GM19238 (cell line): ENCODE data around the gene ETFB.

Experiments used
- DNase-seq: peaks from one replicate; pipeline ENCODE4 v3.0.0; 2011; ENCODE audit warnings: low spot score; ENCODE audit not compliant: insufficient read length

Gene ETFB

DNA sequence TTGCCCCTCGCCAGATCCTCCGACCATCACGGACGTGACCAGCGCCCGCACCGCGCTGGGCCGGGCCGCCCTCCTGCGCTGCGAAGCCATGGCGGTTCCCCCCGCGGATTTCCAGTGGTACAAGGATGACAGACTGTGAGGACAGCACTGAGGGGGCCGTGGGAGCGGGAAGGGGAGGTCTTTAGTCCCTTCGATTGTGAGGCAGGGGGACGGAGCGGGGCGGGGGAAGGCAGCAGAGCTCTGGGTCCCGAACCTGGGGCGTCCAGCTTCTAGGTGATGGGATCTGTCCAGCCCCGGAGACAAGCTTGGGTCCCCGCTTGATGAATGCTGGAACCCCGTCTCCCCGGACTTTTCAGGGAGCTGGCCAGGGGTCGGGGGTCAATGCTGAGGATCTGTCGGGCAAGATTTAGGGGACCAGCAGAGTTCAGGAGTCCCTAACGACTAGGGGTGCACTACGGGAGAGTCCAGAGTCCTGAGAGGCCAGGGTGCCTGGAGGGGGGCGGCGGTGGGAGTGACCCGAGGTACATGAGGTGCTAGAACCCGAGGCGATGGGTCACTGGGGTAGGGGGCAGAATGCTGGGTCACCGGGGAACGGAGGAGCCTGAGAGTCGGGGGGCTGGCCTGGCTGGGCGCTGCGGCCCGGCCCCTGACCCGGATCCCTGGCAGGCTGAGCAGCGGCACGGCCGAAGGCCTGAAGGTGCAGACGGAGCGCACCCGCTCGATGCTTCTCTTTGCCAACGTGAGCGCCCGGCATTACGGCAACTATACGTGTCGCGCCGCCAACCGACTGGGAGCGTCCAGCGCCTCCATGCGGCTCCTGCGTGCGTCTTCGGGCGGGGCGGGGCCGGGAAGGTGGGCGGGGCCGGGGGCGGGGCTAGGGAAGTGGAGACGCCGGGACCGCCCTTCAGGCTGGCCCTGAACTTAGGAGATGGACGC lies 38.9 kb downstream of the ETFB start:
- peak; percentile 58 for DNase-seq

DNA sequence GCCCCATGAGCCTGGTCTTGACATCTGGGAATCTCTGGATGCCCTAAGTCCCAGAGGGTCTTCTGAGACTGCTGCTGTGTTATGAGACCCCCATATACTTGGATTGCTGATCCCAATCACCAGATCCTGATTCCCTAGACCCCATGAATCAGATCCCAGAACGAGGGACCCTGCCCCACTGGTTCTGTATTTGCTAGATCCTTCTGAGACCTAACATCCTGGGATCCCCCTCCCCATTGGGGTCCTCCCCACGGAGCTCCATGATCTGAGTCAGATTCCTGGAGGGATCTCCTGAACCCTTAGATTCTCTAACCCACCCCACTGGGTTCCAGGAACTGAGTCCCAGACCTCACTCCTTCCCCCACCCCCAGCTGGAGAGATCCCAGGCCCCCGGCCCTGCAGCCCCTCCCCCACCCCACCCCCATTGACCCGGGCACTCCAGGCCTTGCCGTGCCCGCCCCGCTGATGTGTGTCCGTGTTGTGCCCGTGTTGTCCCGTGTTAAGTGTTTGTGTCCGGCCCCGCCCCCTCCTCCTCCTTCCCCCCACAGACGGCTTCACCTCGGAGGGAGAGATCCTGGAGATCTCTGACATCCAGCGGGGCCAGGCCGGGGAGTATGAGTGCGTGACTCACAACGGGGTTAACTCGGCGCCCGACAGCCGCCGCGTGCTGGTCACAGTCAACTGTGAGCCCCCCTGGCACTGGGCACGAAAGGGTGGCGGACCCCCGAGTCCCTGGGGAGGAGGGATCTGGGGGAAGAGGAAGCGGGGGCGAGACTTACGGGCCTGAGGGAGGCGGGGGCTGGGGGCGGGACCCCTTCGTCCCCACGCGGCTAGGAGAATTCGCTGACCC lies 39.7 kb downstream of the ETFB start:
- DNase-seq: no peak

- no peak for DNase-seq
Measured at GRCh38 chr19:51325161-51325976, 40.8 kb downstream of the ETFB start.

DNA sequence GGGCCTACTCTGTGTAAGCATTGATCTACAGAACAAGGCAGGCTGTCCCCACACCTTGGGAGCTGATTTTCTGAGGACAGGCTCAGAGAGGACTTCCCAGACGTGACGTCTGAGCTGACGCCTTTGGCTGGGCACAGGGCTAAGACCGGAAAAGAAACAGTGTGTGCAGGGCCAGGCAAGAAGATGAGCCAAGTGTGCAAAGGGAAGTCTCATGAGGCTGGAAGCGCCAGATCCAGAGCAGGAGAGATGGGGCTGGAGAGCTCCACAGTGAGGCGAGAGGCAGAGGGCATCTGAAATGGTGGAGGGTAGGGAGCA lies 42.1 kb downstream of the ETFB start:
- no peak for DNase-seq

GRCh38 chr19:51323481-51324166 lies 42.6 kb downstream of the ETFB start:
- DNase-seq: no peak

GRCh38 chr19:51321799-51322198 lies 44.4 kb downstream of the ETFB start:
- no peak for DNase-seq

DNA sequence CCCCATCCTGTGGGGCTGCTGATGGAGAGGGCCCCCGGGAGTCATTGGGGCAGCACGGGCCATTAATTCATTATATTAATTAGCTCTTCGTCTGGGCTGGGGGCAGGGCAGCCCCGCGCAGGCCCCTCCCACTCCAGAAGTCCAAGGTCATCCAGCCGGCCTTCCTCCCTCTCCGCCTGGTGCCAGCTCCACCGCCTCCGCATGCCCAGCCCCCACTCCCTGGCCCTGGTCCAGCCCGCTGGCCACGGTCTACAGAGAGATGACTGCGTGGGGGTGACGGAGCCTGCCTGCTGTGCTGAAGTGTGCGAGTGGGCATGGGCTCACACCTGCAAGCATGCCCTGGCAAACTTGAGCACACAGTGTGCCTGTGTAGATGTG lies 45.9 kb downstream of the ETFB start:
- DNase-seq: no peak

- DNase-seq: no peak
Measured at GRCh38 chr19:51319649-51320279, 46.4 kb downstream of the ETFB start.

- no peak for DNase-seq
Measured at GRCh38 chr19:51318687-51319648, 47.2 kb downstream of the ETFB start.

DNA sequence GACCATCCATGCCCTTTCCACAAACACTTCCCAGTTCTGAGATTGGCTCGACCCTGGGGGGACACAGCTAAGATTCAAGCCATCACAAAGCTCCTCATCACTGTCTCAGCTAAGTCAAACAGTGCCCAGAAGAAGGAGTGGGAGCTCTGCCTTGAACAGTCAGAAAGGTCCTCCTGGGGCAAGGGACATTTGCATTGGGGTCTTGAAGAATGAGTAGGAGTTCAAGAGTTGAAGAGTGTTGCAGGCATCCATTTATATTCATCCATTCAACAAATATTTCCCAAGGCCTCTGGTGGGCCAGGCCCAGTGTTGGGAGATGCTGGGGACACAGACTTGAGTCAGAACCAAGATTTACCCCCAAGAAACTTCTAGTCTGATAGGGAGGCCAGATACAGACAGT lies 48.2 kb downstream of the ETFB start:
- DNase-seq: no peak

- DNase-seq: no peak
Measured at GRCh38 chr19:51317376-51317775, 48.8 kb downstream of the ETFB start.

GRCh38 chr19:51316688-51317087 lies 49.5 kb downstream of the ETFB start:
- no peak for DNase-seq

DNA sequence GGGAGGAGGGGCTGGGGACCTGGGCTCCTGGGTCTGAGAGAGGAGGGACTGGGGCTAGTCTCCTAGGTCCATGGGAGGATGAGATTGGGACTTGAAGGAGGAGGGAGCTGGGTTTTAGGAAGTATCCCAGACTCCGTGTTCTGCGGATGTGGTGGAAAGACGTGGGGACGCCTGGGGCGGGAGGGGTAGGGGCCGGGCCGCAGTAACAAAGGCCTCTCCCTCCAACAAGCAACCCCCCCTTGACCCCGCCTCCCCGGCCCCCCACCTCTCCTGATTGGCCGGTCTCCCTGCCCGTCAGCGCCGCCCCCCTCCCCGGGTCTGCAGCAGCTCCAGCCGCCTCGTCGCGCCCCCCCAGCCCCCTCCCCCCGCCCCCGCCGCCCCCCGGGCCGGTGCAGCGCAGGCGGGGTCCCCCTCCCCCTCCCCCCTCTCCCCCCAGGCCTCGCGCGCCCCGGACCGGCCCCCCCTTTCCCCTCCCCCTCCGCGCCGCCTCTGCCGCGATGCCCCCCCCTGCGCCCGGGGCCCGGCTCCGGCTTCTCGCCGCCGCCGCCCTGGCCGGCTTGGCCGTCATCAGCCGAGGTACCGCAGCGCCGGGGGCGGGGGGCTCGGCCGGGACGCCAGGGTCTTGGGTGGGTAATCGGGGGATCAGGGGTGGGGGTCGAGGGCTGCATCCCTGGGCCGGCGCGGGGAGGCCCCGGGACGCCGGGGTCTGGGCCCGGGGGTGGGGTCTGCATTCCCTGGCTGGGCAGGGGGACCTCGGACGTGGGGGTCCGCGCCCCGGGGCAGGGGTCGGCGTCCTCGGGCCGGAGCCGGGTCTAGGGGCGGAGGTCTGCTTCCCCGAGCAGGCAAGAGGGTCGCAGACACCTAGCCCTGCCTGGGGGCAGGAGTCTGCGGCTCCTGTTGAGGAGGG lies 54.6 kb downstream of the ETFB start, which contains the start of gene IGLON5:
TSS of gene IGLON5 (plus strand) at position 294 of the 907 bp plus-strand sequence. CDS start at position 498, 204 bp downstream.
- no peak for DNase-seq

DNA sequence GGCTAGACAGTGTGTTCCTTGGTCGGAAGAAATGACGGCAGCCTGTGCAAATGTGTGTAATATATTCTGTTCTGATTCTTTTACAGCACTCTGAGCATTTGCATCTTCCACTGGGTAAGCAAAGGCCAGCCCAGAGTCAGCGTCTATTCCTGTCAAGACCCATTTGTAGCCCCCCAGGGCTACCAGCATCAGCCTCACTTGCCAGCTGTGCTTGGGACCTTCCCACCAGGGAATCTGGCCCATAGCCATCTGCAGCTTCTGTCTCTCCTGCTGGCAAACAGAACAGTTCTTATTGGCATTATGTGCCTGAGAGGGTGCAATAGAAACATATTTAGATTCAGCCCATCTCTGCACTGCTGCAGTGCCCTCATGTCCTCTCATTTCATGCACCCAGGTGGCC lies 60.7 kb downstream of the ETFB start:
- no peak for DNase-seq

DNA sequence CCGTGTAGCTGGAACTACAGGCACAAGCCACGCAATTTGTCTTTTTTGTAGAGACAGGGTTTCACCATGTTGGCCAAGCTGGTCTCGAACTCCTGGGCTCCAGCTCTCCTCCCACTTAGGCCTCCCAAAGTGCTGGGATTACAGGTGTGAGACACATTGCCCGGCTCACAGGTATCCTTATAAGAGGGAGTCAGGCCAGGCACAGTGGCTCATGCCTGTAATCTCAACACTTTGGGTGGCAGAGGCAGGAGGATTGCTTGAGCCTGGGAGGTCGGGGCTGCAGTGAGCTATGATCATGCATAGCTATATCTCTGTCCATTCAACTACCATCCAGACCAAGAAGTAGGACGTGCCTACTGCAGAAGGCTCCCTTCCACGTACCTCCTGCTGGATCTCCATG lies 64.9 kb downstream of the ETFB start:
- DNase-seq: no peak

DNA sequence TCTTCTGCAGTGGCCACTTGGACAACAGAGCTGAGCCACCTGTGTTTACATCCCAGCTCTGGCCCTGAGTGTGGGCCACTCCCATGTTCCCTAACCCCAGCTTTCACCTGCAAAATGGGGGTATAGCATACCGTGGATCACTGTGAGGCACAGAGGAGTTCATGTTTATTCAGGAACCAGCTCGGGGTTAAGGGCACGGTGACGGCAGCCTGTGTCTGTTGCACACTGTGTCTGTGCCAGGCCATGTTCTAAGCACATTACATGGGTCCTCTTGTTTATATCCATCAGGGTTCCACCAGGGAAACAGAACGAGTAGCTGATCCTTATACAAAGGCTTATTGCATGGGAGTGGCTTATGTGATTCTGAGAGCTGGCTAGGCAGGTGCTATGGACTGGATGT lies 68.8 kb downstream of the ETFB start:
- DNase-seq: no peak

- DNase-seq: no peak
Measured at GRCh38 chr19:51296336-51297093, 69.7 kb downstream of the ETFB start.
